Measurements from ENCODE around the gene SLC2A9. TPM values are rescaled to one million over a fixed set of nuclear protein-coding genes. Genes with fewer than 3 reads are reported as not detected.

The SLC2A9 gene
- polyA plus RNA-seq, 1 donor: 28.7 TPM

- H3K4me3 ChIP-seq (ENCODE audit: low read length): no peak overlapping the region
- H3K27ac ChIP-seq (ENCODE audit: low read length): no peak overlapping the region
- WGBS (ENCODE audit: insufficient coverage, low lambda C conversion rate): no CpG with 5 or more reads among the region's 4 CpGs
- DNase-seq: no peak
- no peaks in the 10 kb centered on the region for H3K36me3 ChIP-seq (ENCODE audit: control insufficient read depth, insufficient read depth, low read length)
- no peaks in the 10 kb centered on the region for H3K4me1 ChIP-seq (ENCODE audit: control insufficient read depth, insufficient read depth, low read length)
- H3K27me3 ChIP-seq (ENCODE audit: control insufficient read depth, insufficient read depth, low read length): no peaks in the 10 kb centered on the region
- H3K9me3 ChIP-seq (ENCODE audit: control insufficient read depth, low read depth, low read length): no peaks in the 10 kb centered on the region
Observed at GRCh38 chr4:9895333-9895705, 126.0 kb downstream of the SLC2A9 start.

GRCh38 chr4:9894644-9895332 is 126.5 kb downstream of the SLC2A9 start:
- H3K27ac ChIP-seq (ENCODE audit: low read length): no peak overlapping the region
- no peak overlapping the region for H3K4me3 ChIP-seq (ENCODE audit: low read length)

GRCh38 chr4:9893329-9894108 is 127.8 kb downstream of the SLC2A9 start:
- Histone ChIP-seq H3K9me3 (ENCODE audit: control insufficient read depth, low read depth, low read length) (no peaks in the 10 kb centered on the region), H3K4me1 (ENCODE audit: control insufficient read depth, insufficient read depth, low read length) (no peaks in the 10 kb centered on the region), H3K27ac (ENCODE audit: low read length) (no peak overlapping the region), H3K4me3 (ENCODE audit: low read length) (no peak overlapping the region), H3K36me3 (ENCODE audit: control insufficient read depth, insufficient read depth, low read length) (no peaks in the 10 kb centered on the region), H3K27me3 (ENCODE audit: control insufficient read depth, insufficient read depth, low read length) (no peaks in the 10 kb centered on the region)
- no CpG with 5 or more reads among the region's 8 CpGs for whole genome bisulfite sequencing (ENCODE audit: insufficient coverage, low lambda C conversion rate)
- no peak for DNase-seq

More at GRCh38 chr4:9894644-9895332, 126.5 kb downstream of the SLC2A9 start:
- H3K9me3 ChIP-seq (ENCODE audit: control insufficient read depth, low read depth, low read length): no peaks in the 10 kb centered on the region
- WGBS (ENCODE audit: insufficient coverage, low lambda C conversion rate): 90% methylated on average over 2 of the region's 3 CpGs
- H3K27me3 ChIP-seq (ENCODE audit: control insufficient read depth, insufficient read depth, low read length): no peaks in the 10 kb centered on the region
- no peaks in the 10 kb centered on the region for H3K4me1 ChIP-seq (ENCODE audit: control insufficient read depth, insufficient read depth, low read length)
- H3K36me3 ChIP-seq (ENCODE audit: control insufficient read depth, insufficient read depth, low read length): no peaks in the 10 kb centered on the region
- no peak for DNase-seq

DNA sequence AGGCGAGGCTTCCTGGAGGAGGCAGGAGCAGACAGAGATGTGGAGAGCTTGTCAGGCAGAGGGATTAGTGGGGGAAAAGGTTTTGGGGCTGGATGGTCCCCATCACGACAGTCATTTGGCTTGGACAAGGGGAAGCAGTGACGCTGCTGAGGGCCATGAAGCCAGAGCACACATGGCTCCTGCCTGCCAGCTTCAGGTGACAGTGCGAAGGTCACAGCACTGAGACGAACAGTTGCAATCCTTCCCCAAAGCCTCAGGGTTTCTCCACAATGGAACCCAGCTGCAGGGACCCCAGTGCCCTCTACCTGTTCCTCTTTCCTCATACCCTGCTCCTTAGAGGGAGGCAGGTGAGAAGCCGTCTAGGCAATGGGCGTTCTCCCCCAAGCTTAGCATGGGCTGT is 129.6 kb downstream of the SLC2A9 start:
- H3K4me3 ChIP-seq (ENCODE audit: low read length): no peak overlapping the region
- H3K4me1 ChIP-seq (ENCODE audit: control insufficient read depth, insufficient read depth, low read length): no peaks in the 10 kb centered on the region
- no peaks in the 10 kb centered on the region for H3K27me3 ChIP-seq (ENCODE audit: control insufficient read depth, insufficient read depth, low read length)
- 83% methylated on average over 1 of the region's 7 CpGs for WGBS (ENCODE audit: insufficient coverage, low lambda C conversion rate)
- H3K27ac ChIP-seq (ENCODE audit: low read length): no peak overlapping the region
- H3K9me3 ChIP-seq (ENCODE audit: control insufficient read depth, low read depth, low read length): no peaks in the 10 kb centered on the region
- no peak for DNase-seq
- H3K36me3 ChIP-seq (ENCODE audit: control insufficient read depth, insufficient read depth, low read length): no peaks in the 10 kb centered on the region

- Histone ChIP-seq H3K4me3 (ENCODE audit: low read length) (no peak overlapping the region), H3K27me3 (ENCODE audit: control insufficient read depth, insufficient read depth, low read length) (no peaks in the 10 kb centered on the region), H3K36me3 (ENCODE audit: control insufficient read depth, insufficient read depth, low read length) (no peaks in the 10 kb centered on the region), H3K9me3 (ENCODE audit: control insufficient read depth, low read depth, low read length) (no peaks in the 10 kb centered on the region), H3K27ac (ENCODE audit: low read length) (no peak overlapping the region), H3K4me1 (ENCODE audit: control insufficient read depth, insufficient read depth, low read length) (no peaks in the 10 kb centered on the region)
- WGBS (ENCODE audit: insufficient coverage, low lambda C conversion rate): 90% methylated on average over 2 of the region's 7 CpGs
- DNase-seq: no peak
Observed at GRCh38 chr4:9891056-9891455, 130.2 kb downstream of the SLC2A9 start.

DNA sequence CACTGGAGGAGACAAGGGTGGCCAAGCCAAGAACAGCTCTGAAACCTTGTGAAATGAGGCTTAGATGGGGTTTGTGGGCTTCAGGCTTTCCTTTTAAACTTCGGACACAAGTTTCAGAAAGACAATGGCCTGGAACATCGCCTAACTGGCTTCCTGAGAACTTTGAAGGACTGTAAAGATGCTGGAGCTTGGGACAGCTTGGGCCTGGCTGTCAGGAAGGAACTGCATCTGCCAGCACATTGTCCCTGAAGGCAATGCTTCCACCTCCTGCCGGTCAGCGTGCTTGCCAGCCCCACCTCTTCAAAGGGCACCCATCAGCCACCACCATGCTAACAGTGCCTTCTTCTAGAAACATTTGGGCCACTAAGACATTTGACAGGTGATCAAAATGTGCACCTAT is 132.0 kb downstream of the SLC2A9 start:
- Histone ChIP-seq H3K36me3 (ENCODE audit: control insufficient read depth, insufficient read depth, low read length) (no peaks in the 10 kb centered on the region), H3K27me3 (ENCODE audit: control insufficient read depth, insufficient read depth, low read length) (no peaks in the 10 kb centered on the region), H3K27ac (ENCODE audit: low read length) (no peak overlapping the region), H3K9me3 (ENCODE audit: control insufficient read depth, low read depth, low read length) (no peaks in the 10 kb centered on the region), H3K4me3 (ENCODE audit: low read length) (no peak overlapping the region), H3K4me1 (ENCODE audit: control insufficient read depth, insufficient read depth, low read length) (no peaks in the 10 kb centered on the region)
- no peak for DNase-seq
- WGBS (ENCODE audit: insufficient coverage, low lambda C conversion rate): no CpG with 5 or more reads among the region's 4 CpGs

DNA sequence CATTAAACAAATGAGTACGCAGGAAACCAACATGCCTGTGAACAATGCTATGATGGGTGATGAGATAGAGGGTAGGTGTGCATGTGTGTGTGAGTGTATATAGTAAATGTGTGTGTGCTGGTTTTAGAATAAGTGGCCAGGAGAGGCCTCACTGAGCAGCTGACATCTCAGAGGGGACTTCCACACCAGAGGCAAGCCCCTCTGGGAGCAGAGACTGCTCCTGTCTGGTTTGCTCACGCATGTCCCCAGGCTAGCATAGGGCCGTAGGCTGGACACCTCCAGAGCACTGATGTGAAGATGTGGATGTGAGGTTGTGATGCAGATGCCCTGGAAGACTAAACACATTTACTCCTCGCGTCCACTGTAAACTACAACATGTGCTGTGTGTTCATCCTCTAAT is 135.3 kb downstream of the SLC2A9 start:
- no peaks in the 10 kb centered on the region for H3K27me3 ChIP-seq (ENCODE audit: control insufficient read depth, insufficient read depth, low read length)
- DNase-seq: no peak
- peaks cover 2% of the 10 kb centered on the region for H3K36me3 ChIP-seq (ENCODE audit: control insufficient read depth, insufficient read depth, low read length)
- WGBS (ENCODE audit: insufficient coverage, low lambda C conversion rate): no CpG with 5 or more reads among the region's 5 CpGs
- peaks cover 2% of the 10 kb centered on the region for H3K4me1 ChIP-seq (ENCODE audit: control insufficient read depth, insufficient read depth, low read length)
- no peak overlapping the region for H3K4me3 ChIP-seq (ENCODE audit: low read length)
- no peak overlapping the region for H3K27ac ChIP-seq (ENCODE audit: low read length)
- no peaks in the 10 kb centered on the region for H3K9me3 ChIP-seq (ENCODE audit: control insufficient read depth, low read depth, low read length)

DNA sequence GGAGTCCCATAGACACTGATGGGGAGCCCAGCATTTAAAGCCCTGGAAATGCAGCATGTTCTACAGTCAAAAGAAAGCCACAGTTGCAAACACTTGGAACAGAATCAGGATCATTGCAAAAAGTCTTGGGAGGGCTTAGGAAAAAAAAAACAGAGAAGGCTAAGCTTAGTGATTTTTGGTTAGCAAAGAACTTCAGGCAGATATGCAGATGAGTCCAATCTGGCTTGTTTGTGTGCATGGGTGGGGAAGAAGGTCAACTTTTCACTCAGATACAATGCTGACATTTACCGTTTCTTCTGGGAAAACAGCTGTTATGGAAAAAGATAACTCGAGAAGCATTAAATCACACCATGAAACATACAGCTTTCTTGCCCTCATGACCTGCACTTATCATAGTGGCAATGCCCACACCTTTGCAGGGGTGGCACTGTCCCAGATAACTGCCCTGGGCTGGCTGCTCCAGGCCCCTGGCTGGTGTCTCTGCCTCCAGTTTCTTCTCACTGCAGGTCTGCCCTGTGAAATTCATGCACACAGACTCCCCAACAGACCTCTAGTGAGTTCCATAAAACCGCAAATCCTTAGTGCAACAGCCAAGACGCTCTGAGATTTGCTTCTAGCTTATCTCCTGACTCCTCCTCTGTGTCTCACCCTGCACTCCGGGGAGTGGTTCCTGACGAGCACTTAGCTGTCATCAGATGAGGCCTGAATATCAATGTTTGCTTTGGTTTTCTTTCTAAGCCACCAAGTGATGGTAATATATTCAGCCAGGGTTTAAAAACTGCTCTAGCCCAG is 140.7 kb downstream of the SLC2A9 start:
- Histone ChIP-seq H3K4me3 (ENCODE audit: low read length) (no peak overlapping the region), H3K27me3 (ENCODE audit: control insufficient read depth, insufficient read depth, low read length) (no peaks in the 10 kb centered on the region), H3K27ac (ENCODE audit: low read length) (no peak overlapping the region), H3K4me1 (ENCODE audit: control insufficient read depth, insufficient read depth, low read length) (peaks cover 6% of the 10 kb centered on the region), H3K9me3 (ENCODE audit: control insufficient read depth, low read depth, low read length) (no peaks in the 10 kb centered on the region), H3K36me3 (ENCODE audit: control insufficient read depth, insufficient read depth, low read length) (peaks cover 8% of the 10 kb centered on the region)
- WGBS (ENCODE audit: insufficient coverage, low lambda C conversion rate): no CpG with 5 or more reads among the region's 6 CpGs
- peak in 1 of 2 donors; percentile 29 for DNase-seq

DNA sequence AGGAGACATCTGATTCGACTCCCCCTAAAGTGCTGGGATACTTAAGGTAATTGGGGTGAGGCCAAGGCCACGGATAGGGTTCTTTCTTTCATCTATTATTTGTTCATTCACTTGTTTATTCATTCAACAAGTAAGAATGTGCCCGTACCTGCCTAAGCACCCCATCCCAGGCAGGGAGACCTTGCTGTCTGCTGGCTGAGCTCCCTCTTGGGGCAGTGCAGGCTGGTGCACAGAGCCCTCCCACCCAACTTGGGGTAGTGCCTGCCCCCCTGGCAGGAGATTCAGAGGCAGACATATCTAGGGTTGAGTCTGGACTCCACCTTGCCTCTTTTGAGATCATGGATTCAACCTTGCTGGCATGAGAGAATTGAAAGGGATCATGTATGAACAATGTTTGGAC is 144.2 kb downstream of the SLC2A9 start:
- H3K27me3 ChIP-seq (ENCODE audit: control insufficient read depth, insufficient read depth, low read length): no peaks in the 10 kb centered on the region
- WGBS (ENCODE audit: insufficient coverage, low lambda C conversion rate): no CpG with 5 or more reads among the region's 3 CpGs
- no peaks in the 10 kb centered on the region for H3K9me3 ChIP-seq (ENCODE audit: control insufficient read depth, low read depth, low read length)
- H3K4me3 ChIP-seq (ENCODE audit: low read length): no peak overlapping the region
- H3K27ac ChIP-seq (ENCODE audit: low read length): no peak overlapping the region
- peaks cover 6% of the 10 kb centered on the region for H3K4me1 ChIP-seq (ENCODE audit: control insufficient read depth, insufficient read depth, low read length)
- no peak for DNase-seq
- H3K36me3 ChIP-seq (ENCODE audit: control insufficient read depth, insufficient read depth, low read length): peaks cover 6% of the 10 kb centered on the region

DNA sequence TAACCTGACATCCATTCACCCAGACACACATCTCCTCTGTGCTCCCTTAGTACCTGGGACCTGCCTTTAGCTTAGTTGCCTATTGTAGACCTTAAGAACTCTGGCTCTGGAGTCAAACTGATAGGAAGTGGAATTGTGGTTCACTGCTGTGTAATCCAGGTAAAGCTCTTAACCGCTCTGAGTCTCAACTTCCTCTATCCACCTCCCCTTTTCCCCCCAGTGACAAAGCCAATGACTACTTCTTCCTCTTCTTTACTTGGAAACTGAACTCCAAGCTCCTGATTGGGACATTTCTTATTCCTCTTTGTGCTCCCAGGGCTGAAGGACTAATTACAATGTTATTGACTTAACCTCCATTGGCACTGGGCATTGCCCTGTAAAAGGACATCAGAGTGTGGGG is 145.8 kb downstream of the SLC2A9 start:
- H3K4me3 ChIP-seq (ENCODE audit: low read length): no peak overlapping the region
- H3K27me3 ChIP-seq (ENCODE audit: control insufficient read depth, insufficient read depth, low read length): no peaks in the 10 kb centered on the region
- WGBS (ENCODE audit: insufficient coverage, low lambda C conversion rate): 83% methylated on average over 1 of the region's 1 CpG
- peaks cover 6% of the 10 kb centered on the region for H3K36me3 ChIP-seq (ENCODE audit: control insufficient read depth, insufficient read depth, low read length)
- no peak overlapping the region for H3K27ac ChIP-seq (ENCODE audit: low read length)
- peaks cover under 1% of the 10 kb centered on the region for H3K4me1 ChIP-seq (ENCODE audit: control insufficient read depth, insufficient read depth, low read length)
- no peaks in the 10 kb centered on the region for H3K9me3 ChIP-seq (ENCODE audit: control insufficient read depth, low read depth, low read length)
- no peak for DNase-seq

All from large intestine (tissue), 3 donors.